GM06990 (cell line): ENCODE results near the gene FLNB.
A peak's percentile ranks its signal among the peaks of the same experiment; 100 is the strongest.

ENCODE experiments used
- DNase-seq: peaks from one replicate; pipeline ENCODE4 v3.0.0-alpha.2; 2011; ENCODE audit not compliant: insufficient read length; ENCODE audit errors: extremely low read depth
- H3K27me3 ChIP-seq: replicated peaks from 2 replicates; pipeline ENCODE4 v1.6.0; 2011; ENCODE audit warnings: low read length; ENCODE audit not compliant: control insufficient read depth, insufficient read depth
- H3K36me3 ChIP-seq: 2 replicates; pipeline ENCODE4 v1.5.1; 2011; ENCODE audit warnings: low read length; ENCODE audit not compliant: control insufficient read depth, insufficient read depth
- H3K4me3 ChIP-seq: replicated peaks from 2 replicates; pipeline ENCODE4 v1.5.1; 2011; ENCODE audit warnings: low read depth, mild to moderate bottlenecking, control low read depth, low read length
- TF ChIP-seq, protein P1 (sequence below): IDR thresholded peaks from 2 replicates; pipeline ENCODE4 v1.5.1; 2011; ENCODE audit warnings: low read length, control low read depth, mild to moderate bottlenecking, inconsistent platforms; ENCODE audit not compliant: insufficient read depth, poor library complexity, severe bottlenecking

The FLNB gene

DNA sequence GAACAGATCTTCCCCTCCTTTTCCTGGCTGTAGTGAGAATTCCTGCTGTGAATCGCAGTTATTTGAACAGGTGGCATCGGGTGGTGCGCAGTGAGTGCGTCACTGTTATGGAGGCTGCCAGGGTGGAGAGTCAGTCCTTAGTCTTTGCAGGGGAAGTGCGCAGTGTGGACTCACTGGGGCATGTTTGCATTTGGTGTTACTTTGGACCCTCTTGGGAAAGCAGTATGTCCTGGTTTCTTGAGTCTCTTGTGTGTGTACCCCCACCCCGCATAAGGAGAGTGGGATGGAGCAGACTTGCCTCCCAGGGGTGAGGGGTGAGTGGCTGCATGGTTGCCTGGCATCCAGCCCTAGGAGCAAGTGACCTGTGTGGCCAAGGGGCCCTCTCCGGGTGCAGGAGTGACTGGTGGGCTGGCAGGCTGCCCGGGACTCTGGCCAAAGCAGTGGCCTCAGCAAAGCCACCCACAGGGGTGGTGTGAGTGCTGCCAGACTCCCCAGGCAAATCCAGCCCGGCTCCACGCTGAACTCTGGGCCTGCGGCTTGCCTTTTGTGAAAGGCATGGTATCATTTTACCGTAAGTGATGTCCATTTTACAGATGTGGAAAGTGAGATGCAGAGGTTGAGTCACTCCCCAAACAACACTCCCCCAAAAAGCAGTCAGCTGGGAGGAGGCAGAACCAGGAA lies 156.1 kb downstream of the FLNB start:
- H3K27me3 ChIP-seq: no peaks in the 10 kb centered on the region
- TF ChIP-seq, protein P1, sequence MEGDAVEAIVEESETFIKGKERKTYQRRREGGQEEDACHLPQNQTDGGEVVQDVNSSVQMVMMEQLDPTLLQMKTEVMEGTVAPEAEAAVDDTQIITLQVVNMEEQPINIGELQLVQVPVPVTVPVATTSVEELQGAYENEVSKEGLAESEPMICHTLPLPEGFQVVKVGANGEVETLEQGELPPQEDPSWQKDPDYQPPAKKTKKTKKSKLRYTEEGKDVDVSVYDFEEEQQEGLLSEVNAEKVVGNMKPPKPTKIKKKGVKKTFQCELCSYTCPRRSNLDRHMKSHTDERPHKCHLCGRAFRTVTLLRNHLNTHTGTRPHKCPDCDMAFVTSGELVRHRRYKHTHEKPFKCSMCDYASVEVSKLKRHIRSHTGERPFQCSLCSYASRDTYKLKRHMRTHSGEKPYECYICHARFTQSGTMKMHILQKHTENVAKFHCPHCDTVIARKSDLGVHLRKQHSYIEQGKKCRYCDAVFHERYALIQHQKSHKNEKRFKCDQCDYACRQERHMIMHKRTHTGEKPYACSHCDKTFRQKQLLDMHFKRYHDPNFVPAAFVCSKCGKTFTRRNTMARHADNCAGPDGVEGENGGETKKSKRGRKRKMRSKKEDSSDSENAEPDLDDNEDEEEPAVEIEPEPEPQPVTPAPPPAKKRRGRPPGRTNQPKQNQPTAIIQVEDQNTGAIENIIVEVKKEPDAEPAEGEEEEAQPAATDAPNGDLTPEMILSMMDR: no peak
- no peak for DNase-seq
- no peak overlapping the region for H3K4me3 ChIP-seq
- peaks cover 2% of the 10 kb centered on the region for H3K36me3 ChIP-seq

DNA sequence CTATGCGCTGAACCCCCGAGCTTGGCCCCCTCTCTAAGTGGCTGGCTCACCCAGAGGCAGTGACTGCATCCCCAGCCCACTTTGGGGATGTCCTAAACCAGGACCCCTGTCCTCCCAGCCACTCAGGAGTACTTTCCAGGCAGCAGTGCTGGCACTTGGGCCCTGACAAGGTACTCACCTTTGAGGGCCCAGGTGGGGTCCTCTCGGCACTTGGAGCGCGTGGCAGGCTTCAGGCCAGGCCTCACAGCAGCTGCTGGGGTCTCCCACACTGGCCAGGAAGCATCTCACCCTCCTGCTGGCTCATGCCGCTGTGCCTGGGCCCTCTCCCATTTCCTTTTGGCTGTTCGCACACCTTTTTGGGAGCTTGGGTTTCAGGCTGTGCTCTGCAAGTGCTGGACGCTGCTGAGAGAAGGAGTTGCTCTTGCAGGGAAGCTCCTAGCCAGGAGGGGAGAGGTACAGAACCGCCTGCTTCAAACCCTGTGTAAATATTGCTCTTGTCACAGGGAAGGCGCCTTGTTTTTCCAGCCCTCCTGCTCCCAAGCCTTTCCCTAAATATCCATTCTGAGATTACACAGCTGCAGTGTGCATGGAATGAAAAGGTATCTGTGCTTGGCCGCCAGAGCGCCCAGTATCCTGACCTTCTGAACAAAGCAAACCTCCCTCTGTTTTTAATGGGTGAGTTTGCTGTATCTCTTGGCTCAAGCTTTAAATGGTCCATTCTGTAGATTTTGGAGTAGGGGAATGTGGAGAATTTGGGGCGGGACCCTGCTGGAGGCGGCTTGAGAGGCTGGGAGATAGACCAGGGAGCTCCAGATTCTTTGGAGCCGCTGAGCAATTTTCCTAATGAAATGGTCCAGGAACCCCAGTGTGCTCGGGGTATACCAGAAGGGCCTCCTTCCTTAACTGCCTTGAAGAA lies 156.9 kb downstream of the FLNB start:
- TF ChIP-seq, protein P1: no peak
- H3K4me3 ChIP-seq: no peak overlapping the region
- no peak for DNase-seq
- peaks cover 2% of the 10 kb centered on the region for H3K36me3 ChIP-seq
- H3K27me3 ChIP-seq: no peaks in the 10 kb centered on the region

DNA sequence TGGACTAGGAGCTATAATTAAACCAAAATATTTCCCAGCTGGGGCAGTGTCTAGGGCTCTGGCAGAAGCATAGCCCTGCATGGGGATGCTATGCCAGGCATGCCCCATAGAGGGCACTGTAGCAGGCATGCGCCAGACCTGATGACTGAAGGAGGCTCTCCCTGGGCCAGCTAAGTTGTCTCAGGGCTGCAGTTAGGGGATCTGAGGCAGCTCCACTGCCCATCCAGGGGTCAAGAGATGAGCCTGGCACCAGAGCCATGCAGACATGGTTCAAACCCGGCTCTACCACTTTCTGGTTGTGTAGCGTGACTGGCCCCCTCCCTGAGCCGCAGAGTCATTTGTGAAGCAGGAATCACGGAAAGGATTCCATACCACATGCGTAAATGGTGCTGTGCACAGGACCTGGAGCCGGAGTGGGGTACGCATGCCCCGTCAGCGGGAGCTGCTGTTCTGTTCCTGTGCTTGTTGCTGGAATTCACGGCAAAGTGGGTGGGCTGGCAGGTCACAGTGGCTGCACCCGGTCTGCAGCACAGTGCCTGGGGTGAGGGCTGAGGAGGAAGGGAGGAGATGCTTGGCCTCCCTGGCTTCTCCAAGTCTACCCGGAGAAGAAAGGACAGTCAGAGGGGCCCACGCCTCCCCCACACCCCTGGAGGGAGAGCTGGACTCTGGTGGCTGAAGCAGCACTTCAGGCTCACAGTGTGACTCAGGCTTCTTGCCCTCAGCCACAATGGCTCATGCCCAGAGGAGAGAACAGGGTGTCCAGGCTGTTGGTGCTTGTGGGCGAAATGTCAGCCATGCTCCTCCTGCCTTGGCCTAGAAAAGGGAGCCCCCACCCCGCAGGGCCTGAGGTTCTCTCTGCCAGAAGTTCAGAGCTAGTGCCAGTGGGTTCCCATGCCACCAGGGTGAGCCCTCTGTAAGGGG lies 159.5 kb downstream of the FLNB start:
- Histone ChIP-seq H3K4me3 (no peak overlapping the region), H3K27me3 (no peaks in the 10 kb centered on the region), H3K36me3 (peaks cover 2% of the 10 kb centered on the region)
- TF ChIP-seq, protein P1: peak; percentile 98
- no peak for DNase-seq

DNA sequence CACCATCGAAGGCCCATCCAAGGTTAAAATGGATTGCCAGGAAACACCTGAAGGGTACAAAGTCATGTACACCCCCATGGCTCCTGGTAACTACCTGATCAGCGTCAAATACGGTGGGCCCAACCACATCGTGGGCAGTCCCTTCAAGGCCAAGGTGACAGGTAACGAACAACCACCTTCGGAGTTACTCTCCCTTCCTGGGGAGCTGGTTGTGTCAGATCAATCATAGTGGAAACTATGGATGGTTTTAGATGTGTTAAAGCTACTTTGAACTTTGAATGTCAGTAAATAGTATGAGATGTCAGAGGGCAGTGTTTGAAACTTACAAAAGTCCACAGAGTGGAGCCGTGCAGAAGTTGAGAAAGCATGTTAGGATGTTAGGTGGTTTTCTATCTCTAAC lies 160.3 kb downstream of the FLNB start:
- no peaks in the 10 kb centered on the region for H3K27me3 ChIP-seq
- H3K36me3 ChIP-seq: no peaks in the 10 kb centered on the region
- TF ChIP-seq, protein P1: no peak
- no peak for DNase-seq
- H3K4me3 ChIP-seq: no peak overlapping the region

DNA sequence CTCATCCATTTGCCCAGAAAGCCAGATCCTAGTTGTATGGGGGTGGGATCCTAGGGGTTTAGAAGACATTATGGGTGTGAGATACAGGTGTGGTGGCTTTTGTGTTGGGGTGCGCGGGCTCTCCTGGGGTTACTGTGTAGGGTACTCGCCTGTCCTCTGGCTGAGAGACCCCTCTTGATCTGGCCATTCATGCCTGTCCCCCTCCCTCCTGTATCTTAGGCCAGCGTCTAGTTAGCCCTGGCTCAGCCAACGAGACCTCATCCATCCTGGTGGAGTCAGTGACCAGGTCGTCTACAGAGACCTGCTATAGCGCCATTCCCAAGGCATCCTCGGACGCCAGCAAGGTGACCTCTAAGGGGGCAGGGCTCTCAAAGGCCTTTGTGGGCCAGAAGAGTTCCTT lies 161.1 kb downstream of the FLNB start:
- H3K36me3 ChIP-seq: no peaks in the 10 kb centered on the region
- H3K27me3 ChIP-seq: no peaks in the 10 kb centered on the region
- TF ChIP-seq, protein P1: no peak
- no peak overlapping the region for H3K4me3 ChIP-seq
- no peak for DNase-seq
